NCI-H82 (cell line): ENCODE measurements around the gene HLF.

ENCODE experiments used
- DNase-seq: peaks from one replicate; lab custom pipeline; 2025; lab: John Stamatoyannopoulos, UW

The HLF gene

DNA sequence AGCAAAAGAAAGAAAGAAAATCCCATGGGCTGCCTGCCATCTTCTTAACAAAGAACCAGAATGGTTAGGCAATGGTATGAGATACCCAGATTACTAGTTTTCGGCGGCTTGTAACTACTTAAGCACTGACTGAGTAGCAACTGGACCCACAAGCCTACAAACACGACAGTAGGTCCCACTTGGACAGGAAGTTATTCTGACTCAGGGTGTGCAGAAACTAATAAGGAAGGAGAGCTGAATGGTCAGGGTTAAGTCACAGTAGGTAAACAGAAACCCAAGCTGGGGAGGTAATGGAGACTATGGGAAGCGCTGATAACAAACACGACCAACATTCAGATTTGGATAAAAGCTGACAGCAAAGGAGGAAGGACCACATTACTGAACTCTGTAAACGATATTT lies 10.4 kb upstream of the HLF start:
- no peak for DNase-seq

DNA sequence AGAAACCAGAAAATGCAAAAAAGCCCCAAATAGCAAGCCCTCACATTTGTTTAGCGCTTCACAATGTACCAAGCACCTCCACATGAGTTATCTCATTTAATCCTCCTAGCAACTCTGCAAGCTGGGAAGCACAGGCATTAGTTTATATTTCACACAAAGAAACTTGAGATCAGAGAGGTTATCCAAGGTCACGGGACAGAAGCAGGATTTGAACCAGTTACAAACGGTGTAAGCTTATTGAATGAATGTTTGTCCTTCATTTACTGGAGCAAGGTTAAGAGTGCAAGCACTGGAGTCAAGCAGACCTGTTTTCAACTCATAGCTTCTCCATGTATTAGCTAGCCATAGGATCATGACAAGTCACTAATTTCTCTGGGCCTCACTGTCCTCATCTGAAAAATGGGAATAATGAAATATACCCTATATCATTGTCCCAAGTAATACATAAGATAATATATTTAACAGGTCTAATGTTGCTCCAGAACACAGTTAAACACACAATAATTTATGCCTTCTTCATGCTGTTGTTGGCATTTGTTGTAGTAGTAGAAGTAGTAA lies 6.1 kb upstream of the HLF start:
- no peak for DNase-seq

GRCh38 chr17:55259684-55260111 lies 5.1 kb upstream of the HLF start:
- DNase-seq, result no peak

DNA sequence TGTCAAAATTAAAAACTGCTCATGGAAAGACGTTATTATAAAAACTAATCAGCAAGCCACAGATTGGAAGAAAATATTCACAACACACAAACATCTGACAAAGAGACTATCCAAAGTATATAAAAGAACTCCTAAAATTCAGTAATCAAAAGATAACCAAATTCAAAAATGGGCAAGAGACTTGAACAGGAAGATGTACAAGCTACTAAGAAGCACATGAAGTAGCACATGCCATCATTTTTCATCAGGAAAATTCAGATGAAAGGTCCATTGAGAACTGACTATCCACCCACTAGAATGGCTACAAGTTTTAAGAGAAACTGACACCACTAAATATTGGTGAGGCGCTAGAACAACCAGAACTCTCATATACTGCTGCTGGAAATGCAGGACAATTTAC lies 3.4 kb upstream of the HLF start:
- DNase-seq, result no peak

DNA sequence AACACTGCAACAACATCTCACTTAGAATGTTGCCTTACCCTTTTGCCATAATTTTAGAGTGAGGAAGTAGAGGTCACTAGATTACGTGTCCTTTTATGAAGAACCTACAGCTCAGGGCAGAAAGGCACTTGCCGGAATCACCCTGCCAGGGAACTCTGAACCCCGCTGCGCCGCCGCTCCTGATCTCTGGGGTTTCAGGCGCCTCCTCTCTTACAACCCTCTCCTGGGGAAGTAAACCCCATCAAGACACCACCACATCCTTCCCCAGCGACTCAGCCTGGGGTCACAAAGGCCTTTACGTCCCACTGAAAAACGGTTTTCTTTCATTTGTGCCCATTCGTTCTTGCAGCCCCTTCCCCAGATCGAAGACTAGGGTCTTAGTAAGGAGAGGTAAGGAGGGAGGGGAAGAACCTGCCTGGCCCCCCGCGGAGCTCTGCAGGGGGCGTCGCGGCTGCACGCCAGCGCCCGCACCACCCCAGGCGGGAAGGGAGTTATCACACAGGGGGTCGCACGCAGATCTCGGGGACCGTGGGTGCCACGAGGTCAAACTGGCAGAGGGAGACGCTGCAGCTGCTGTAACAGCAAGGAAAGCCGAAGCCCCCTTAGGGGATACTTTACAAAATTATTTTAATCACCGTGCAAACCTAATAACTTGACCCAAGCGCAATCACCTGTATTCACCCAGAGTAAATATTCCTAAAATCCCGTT lies 1.0 kb upstream of the HLF start:
- no peak for DNase-seq

DNA sequence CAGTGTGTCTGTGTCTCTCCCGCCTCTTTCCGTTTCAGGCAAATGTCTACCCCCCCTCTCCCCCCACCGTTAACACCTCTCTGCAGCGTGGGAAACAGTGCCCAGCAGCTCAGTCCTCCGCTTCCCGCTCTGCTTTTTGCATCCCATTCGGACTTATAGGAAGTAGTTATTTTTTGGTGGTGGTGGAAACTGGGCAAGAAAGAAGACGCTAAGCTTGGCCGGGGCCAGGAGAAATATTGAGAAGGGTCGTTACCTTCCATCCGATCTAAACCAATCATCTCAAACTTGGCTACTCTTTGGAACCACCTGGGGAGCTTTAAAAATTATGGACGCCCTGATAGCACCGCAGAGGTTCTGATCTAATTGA lies 499 bp upstream of the HLF start:
- DNase-seq, result peak; percentile 46

DNA sequence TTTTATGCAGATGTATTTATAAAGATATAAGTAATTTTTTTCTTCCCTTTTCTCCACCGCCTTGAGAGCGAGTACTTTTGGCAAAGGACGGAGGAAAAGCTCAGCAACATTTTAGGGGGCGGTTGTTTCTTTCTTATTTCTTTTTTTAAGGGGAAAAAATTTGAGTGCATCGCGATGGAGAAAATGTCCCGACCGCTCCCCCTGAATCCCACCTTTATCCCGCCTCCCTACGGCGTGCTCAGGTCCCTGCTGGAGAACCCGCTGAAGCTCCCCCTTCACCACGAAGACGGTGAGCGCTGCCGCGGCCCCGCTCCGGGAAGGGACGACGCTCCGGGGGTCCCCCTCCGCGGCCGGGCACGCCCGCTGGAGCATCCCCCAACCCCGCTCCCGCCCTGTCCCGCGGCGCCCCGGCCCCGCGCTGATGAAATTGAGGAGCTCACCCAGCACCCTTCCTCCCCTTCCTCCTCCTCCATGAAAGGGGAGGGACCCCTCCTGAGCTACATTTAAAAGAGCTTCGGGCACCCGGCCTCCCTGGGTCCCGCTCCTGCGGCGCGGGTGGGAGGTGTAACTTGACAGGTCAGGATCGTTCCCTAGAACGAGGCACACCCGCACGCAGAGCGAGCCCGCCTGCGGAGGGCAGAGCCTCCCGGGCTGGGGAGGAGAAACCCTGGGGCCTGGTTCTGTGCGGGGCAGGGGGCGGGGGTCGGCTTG lies 706 bp downstream of the HLF start:
- DNase-seq, result peak; percentile 47

GRCh38 chr17:55266051-55266957 lies 1.5 kb downstream of the HLF start:
- peak; percentile 39 for DNase-seq

- no peak for DNase-seq
Measured at GRCh38 chr17:55266958-55267688, 2.4 kb downstream of the HLF start.

DNA sequence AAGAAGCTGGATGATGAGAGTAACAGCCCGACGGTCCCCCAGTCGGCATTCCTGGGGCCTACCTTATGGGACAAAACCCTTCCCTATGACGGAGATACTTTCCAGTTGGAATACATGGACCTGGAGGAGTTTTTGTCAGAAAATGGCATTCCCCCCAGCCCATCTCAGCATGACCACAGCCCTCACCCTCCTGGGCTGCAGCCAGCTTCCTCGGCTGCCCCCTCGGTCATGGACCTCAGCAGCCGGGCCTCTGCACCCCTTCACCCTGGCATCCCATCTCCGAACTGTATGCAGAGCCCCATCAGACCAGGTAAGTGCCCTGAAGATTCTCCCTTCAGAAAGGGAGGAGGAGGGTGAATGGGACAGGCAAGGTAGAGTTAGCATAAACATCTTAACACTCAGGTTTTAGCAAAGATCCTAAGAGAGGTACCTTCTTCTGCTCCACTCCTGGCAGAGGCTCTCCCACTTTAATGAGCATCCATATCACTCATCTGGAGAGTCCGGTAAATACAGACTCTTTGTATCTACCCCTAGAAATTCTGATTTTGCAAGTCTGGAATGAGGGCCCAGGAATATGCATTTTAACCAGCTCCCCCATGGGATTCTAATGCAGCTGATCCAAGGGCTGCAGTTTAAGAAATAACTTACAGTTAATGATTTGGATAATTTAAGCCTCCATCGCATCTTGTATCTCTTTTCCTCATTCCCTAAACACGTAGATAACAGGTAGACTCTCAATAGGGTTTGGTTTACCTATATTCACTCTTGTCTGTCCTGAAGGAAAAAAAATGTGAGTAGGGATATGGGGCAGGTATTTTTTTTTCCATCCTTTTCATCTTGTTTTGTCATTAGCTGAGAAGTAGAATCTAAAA lies 3.3 kb downstream of the HLF start:
- no peak for DNase-seq

- DNase-seq, result no peak
Measured at GRCh38 chr17:55268649-55269480, 4.1 kb downstream of the HLF start.

DNA sequence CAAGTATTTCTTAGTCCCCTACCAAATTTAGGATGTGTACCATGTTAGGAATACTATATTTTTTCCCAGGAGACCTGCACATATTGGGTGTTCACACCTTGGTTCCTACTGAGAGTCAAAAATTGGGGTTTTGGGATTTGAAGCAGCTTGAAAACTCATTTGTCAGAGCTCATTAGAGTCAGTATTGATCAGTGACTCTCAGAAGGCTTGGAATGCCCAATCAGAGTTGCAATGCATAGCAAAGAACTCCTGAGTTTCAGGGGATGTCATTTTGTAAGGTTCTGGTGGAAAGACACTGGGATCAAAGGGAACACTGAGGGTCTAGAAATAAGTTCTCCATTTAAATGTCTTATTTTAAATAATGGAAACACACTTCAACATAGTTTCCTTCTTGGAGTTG lies 5.1 kb downstream of the HLF start:
- DNase-seq, result no peak

DNA sequence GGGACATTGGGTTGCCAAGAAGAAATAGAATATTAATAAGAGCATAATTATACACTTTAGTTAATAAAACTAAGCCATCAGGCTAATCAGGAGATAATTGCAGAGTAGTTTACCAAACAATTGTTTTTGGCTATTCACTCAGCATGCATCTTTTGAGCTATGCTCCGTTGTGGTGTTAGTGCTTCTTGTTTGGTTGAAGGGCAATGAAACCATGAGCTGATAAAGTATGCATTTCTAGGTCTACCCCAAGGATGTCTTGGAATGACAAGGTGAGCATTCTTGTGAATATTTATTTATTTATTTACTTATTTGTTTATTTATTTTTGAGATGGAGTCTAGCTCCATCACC lies 6.4 kb downstream of the HLF start:
- no peak for DNase-seq

DNA sequence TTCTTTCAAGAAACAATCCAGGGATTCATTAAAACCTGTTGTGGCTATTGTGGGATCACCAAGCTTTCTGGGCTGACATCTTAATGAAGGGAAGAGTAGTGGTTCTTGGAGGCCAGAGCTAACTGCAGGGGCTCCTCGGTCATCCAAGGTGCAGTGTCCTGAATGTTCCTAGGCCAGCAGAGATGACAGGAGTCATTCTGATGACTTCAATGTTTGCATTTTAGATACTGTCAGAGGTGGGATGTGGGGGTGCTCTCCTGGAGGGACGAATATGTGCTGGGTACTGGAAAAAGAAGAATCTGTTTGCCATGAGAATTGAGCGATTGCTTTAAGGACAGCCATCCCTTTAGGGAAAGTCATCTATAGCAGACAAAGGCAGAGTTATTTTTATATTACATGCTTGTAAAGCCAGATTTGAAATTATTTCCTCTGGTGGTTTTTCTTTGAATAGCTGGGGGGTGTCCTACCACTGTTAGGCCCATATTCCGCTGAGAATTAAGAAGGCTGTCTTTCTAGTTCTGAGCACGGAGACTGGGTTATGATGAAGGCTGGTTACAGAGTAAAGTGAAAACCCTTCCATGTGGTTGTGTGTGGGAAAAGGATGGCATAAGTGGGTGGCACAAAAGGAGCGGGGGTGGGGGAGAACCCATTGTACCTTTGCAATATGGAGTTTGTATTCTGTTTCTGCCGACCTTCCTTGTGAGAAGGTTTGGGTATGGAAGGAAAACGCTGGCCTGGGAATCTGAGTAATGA lies 7.4 kb downstream of the HLF start:
- DNase-seq, result no peak

DNA sequence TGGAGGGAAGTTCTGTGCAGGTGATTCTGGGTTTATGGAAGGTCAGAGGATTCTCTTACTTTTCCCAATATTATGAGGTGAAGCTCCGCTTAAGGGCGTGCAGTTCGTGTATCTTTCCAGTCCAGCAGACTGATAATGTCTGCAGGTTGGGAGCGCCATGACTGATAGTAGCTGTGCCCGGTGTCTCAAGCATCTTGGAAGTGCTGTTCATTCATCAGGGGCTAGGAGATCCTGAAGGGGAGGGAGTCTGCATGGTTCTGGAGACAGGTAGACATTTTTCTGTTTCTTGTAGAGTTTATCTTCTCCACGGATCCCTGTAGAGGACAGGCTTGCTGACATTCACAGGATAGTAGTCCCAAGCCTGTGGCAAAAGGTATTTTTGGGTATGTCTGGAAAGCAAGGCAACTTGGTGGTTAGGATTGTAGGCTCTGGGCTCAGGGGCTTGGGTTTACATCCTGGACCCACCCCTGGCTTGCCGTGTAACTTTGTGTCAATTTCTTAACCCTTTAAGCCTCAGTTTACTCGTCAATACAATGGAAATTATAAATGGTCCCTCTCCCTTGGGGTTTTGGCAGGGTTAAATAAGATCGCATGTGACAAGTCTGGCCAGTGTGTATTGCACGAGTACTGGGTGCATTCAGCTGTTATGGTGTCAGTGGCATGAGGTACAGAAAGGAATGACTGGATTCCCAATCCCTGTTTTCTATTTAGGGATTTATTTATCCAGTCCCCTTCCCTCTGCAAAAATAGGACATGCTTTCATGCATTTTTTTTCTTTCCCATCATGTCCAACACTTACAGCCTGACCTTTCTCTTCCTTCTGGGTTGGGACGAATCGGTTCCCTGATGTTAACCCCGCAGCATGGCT lies 8.2 kb downstream of the HLF start:
- no peak for DNase-seq

DNA sequence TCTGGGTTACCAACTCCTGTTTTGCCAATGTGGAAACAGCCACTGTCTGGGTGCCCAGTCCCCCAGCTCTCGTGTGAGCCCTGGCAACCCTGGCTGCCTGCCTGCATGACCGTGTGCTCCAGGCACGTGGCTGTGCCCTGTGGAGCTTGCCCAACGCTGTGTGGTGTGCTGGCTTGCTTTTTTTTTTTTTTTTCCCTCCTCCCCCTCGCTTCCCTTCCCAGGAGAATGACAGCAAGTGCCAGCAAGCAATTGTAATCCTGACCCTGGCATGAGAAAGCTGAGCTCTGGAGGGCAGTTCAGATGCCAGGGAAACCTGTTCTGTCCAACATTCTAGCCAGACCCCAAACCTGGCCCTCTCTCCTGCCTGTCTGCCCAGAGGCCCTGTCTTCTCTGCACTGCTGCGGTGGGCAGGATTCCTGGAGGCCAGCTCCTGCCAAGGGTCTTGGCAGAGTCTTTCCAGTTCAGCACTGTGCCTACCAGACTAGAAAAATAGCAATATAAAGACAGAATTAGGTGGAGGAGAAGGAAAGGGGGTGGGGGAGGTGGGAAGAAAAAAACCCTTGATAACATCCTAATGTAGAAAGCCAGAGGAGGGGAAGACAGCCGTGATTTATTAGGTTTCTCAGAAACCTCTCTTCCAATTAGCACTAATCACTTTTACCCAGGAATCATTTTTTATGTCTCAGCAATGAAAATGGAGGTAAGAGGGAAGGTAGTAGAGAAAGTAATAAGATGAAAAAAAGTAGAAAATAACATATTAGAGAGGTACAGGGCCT lies 9.0 kb downstream of the HLF start:
- DNase-seq, result peak; percentile 20
